GM18507 (cell line): Measurements from ENCODE around the gene WWOX.
"Not testable (repeated sequence)": the region's sequence is repeated elsewhere in the genome, so short reads cannot be mapped to it uniquely, and the experiment has no call there.

Source experiments
- DNase-seq: peaks from one replicate; pipeline ENCODE4 v3.0.0; 2011; ENCODE audit warnings: low read depth; ENCODE audit not compliant: insufficient read length; ENCODE audit errors: extremely low spot score
- FAIRE-seq: peaks from 2 replicates; lab custom pipeline; 2011; peaks lifted over from hg19 to GRCh38; lab: Jason Lieb, UNC

WWOX gene

DNA sequence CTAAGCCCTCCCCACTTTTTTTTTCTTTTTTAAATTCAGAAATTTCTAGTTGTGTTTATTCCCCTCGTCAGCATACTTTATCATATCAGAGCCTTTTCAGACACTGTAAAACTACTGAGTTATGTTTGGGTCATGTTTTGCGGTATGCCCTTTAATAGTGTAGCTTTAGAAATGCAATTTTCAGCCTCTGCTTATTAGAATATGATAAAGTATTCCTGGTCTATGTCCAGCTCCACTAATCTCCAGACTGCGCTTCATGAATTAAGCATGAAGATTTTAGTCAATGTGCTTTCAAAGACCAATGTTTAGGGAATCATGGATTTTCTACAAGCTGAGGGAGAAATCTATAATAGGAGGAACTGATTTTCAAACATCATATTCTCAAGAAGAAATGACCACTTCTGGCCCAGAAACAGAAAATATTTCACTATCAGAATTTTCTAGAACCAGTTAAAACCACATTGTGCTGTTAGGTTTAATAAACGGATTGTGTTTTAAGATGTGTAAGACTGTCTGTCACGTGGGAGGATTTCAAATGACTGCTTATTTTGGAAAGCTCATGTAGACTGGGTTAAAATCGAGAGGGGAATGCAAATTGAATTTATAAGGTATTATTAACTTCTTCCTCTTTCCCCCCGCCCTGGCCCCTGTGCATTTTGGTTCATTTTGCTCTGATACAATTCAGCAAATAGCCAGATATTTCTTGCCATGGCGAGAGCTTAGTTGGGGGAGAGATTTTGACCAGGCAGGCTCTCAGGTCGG is 498.5 kb downstream of the WWOX start:
- FAIRE-seq (no peak), DNase-seq (no peak)

DNA sequence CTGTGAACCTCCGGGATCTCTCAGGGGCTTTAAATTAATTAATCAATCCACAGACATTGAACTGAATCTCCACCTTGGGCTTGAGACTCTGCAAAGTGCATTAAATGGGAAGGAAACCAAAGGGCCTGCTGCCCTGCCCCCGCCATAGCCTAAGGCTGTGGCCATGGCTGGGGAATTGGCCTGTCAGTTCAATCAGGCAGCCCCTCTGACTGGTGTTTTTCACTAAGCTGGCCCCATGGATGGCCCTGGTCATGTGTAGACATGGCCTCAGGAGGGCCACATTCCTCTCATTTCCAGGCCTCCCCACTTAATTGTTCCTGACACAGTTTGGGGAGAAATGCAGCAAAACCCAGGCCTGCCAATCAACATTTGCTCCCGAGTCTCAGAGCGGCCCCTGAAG is 499.8 kb downstream of the WWOX start:
- FAIRE-seq, result no peak
- no peak for DNase-seq

- not testable (repeated sequence) for FAIRE-seq, DNase-seq
These were observed 505.1 kb downstream of the WWOX start for GRCh38 chr16:78604423-78605062.

DNA sequence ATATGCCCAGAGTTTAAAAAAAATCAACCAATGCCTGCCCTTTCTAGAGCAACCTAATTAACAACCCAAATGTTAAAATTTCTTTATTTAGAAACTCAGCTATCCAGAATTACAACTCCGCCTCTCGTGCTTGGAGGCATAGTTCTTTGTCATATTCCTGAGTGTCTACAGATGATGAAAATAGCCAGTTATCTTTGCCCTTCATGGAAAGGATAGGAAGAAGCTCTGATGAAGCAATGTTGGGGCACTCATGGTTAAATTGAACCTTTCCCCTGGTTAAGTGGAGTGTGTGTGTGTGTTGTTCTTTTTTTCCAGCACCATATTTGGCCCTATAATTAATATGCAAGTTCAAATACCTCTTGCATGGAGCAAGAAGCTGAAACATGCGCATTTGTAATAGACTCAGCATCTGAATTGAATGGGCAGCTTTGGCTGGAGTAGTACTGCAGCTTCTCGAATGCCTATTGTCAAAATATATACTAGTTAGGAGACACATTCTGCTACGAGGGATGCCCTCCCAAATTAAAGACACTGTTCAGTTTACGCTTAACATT is 506.2 kb downstream of the WWOX start:
- DNase-seq, result no peak
- FAIRE-seq, result no peak

GRCh38 chr16:78606545-78606944 is 507.1 kb downstream of the WWOX start:
- FAIRE-seq (no peak), DNase-seq (no peak)

- FAIRE-seq, result no peak
- no peak for DNase-seq
These were observed 507.6 kb downstream of the WWOX start for GRCh38 chr16:78607022-78607421.

GRCh38 chr16:78607465-78607864 is 508.0 kb downstream of the WWOX start:
- FAIRE-seq (no peak), DNase-seq (no peak)

DNA sequence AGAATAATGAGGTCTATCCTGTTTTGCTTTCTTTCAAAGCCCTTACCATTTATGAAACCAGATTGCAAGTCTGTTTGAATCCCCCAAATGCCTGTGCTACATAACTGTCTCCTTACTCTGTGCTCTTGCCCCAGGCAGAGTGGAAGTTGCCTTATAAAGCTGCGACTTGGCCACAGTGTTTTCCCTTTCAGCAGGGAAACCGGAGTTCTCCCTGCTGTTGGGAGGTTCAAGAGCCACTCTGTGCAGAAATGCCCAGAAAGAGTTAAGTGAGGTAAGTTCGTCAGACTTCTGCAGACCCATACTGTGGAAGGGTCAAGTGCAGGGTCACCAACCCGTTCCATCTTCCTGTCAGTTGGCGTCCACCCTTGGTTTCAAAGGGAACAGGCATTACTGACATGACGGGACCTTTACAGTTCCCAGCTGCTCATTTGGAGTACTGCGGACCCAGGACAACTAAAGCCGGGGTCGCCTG is 508.9 kb downstream of the WWOX start:
- FAIRE-seq (no peak), DNase-seq (no peak)

DNA sequence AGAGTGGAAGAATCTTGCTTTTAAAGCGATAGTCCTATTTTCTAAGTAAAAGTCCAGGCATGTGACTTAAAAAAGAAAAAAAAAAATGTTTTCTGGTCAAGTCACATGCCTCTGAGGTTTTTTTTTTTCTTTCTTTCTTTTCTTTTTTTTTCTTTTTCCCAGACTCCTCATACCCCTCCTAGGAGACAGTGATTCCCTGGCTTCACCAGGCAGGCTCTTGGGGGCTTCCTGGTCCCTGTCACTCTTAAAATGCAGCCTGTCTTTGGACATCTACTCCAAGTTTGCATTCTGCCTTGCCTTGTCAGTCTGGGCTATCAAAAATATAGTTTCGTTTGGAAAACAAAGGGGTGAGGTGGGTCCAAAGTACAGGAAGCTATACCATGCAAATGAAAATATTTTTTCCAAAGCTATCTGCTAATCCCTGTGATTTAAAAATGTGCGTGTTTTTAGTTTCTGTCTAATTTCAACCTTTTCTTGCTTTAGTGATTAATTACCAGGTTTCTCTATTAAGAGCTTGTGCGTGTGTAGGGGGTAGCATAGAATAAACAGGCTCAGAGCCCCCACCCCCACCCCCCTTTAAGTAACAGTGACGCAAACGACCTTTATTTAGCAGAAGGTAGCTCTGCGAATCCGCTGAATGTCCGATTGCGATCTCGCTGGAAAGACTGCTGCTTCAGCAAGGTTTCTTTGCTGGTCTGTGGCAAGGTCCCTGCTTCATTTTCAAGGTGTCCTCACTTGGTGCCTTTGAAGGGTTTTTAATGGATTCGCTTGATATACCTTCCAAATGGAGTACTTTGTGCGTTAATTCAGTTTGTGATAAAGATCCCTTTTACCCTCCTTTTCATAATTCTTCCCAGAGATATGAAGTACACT is 510.2 kb downstream of the WWOX start:
- DNase-seq, result no peak
- FAIRE-seq, result no peak

DNA sequence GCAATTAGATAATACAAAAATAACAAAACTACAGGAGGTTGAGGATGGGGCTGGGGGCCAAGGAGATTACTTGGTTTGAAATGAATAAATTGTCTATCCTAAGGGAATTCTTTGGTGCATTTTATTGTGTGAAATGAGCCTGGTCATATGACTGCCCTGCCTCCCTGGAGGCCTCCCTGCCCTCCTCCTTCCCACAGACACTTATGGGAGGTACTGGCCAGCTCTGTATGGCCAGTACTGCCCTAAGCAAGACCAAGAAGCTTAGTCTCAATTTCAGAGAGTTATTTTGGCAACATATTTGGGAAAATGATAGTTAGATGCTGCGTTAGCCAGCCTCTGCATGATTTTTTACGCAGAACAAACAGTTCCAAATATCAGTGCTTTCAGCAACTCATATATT is 511.9 kb downstream of the WWOX start:
- FAIRE-seq (no peak), DNase-seq (no peak)

DNA sequence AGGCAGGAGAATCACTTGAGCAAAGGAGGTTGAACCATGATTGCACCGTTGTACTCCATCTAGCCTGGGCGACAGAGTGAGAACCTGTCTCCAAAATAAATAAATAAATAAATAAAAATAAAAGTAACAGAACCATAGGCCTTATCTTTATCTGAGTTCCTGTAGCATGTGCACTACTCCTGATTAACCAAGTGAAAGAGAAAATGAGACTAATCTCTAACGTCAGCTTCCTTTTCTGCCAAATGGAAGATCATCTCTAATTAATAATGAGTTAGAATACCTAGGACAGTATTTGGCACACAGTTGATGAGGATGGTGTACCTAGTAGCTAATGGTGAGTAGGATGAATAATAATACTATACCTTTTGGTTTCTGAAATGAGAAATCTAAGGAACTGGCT is 520.4 kb downstream of the WWOX start:
- DNase-seq (no peak), FAIRE-seq (no peak)

DNA sequence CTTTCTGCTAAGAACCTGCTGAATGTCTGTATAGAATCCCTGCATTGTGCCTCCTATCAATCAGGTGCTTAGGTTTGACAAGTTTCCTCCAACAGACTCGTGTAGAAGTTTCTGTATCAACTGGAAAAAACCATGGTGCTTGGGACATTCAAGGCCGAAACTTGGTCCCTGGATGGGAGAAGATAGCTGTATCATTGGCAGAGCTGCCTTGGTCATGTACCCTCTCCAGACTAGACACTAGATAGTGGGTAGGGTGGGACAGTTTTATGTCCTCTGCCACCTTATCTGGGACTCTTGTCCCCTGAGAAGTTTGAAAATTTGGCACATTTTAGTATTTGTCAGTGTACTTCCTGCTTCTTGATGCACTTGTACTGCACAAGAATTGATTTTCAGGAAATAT is 520.8 kb downstream of the WWOX start:
- DNase-seq (no peak), FAIRE-seq (no peak)

GRCh38 chr16:78623796-78624195 is 524.3 kb downstream of the WWOX start:
- no peak for FAIRE-seq

DNA sequence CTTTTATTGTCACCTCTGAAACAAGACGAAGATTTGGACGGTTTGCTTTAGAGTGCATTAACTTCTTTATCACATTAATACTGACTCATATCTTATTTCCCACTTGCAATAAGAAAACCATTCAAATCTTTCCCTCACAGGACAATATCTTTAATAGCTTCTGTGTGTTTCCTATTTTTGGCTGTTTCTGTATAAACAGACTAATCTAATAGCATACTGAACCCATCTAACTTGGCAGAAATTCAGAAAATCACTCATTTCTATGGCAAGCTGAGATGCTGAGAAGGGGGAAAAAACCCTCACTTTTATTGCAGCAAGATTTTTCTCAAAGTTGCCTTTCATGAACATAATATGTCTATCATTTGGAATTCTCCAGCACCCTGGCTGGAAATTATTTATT is 524.9 kb downstream of the WWOX start:
- FAIRE-seq, result no peak
- DNase-seq, result no peak

More at GRCh38 chr16:78623796-78624195, 524.3 kb downstream of the WWOX start:
- no peak for DNase-seq

DNA sequence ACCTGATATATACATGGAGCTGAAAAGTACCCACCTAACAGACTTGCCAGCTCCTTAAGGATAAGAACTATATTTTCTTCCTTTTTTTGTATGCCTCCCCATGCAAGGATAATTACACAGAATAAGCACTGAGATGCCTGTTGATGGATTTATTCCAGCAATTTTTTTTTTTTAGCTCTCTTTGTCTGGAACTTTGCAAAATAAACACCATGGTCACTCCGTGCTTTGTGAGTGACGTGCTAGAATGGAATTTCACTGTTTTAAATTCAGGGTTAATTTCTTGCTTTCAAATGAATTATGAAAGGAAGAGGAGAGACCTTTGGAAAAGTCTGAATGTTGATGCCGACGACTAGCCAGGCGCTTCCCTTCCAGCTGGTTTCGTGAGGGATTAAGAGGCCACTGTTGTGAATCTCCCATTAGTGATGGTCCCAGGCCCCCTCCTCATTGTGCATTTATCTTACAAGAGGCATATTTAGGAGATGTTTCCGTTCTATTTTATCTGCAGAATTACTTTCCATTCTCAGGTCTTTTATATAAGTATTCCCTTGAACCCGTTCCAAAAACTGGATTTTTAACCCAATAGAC is 529.1 kb downstream of the WWOX start:
- no peak for FAIRE-seq
- DNase-seq, result no peak

- FAIRE-seq, result no peak
- no peak for DNase-seq
These were observed 529.7 kb downstream of the WWOX start for GRCh38 chr16:78629173-78629572.

DNA sequence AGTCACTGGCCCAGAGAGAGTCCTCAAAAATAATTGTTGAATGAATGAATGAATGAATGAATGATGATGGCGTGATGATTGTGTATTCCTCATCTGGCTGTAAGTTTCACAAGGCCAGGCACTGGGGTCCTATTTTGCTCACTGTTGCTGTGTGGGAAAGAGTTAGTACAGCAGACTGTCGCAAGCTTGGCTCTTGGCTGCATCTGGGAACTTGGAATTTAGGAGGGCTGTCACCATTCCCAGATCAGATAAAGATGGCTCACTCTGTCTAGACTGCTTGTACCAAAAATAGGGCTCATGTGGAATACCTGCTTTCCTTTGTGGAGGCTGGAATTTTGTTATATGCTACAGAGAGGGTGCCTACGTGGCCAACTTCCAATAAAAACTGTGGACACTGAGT is 530.6 kb downstream of the WWOX start:
- DNase-seq (no peak), FAIRE-seq (no peak)

DNA sequence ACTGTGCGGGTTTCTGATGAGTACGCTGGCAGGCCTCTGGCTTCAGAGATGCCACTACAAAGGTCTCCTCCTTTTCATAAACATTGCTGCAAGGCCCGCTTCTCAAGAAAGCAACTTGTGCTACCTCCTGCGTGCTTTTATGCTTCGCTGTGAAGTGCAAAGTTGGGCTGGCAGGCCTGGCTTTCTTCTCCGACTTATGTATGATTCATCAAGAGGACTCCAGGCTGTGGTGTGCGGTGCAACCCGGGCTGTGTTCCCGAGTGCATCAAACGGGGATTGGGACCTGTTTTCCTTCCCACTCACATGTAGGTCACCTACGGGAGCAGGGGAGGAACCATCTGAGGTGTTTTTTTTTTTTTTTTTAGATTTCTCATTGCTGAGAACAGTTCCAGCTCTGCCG is 534.1 kb downstream of the WWOX start:
- DNase-seq (no peak), FAIRE-seq (no peak)

GRCh38 chr16:78635807-78636206 is 536.4 kb downstream of the WWOX start:
- DNase-seq, result no peak
- FAIRE-seq, result no peak

- FAIRE-seq, result no peak
- no peak for DNase-seq
These were observed 538.9 kb downstream of the WWOX start for GRCh38 chr16:78638371-78638770.
